GM06990 (cell line): ENCODE data around the gene PAEP.

Experiments
- DNase-seq: peaks from one replicate; pipeline ENCODE4 v3.0.0-alpha.2; 2011; ENCODE audit not compliant: insufficient read length; ENCODE audit errors: extremely low read depth
- H3K27me3 ChIP-seq: replicated peaks from 2 replicates; pipeline ENCODE4 v1.6.0; 2011; ENCODE audit warnings: low read length; ENCODE audit not compliant: control insufficient read depth, insufficient read depth
- H3K36me3 ChIP-seq: 2 replicates; pipeline ENCODE4 v1.5.1; 2011; ENCODE audit warnings: low read length; ENCODE audit not compliant: control insufficient read depth, insufficient read depth
- H3K4me3 ChIP-seq: replicated peaks from 2 replicates; pipeline ENCODE4 v1.5.1; 2011; ENCODE audit warnings: low read depth, mild to moderate bottlenecking, control low read depth, low read length
- CTCF ChIP-seq: IDR thresholded peaks from 2 replicates; pipeline ENCODE4 v1.5.1; 2011; ENCODE audit warnings: low read length, control low read depth, mild to moderate bottlenecking, inconsistent platforms; ENCODE audit not compliant: insufficient read depth, poor library complexity, severe bottlenecking

PAEP gene

GRCh38 chr9:135587658-135588057 is 26.1 kb downstream of the PAEP start:
- no peak for TF ChIP-seq CTCF
- Histone ChIP-seq H3K27me3 (no peaks in the 10 kb centered on the region), H3K36me3 (no peaks in the 10 kb centered on the region), H3K4me3 (no peak overlapping the region)
- DNase-seq: no peak

- no peak overlapping the region for H3K4me3 ChIP-seq
- no peak for DNase-seq
- no peak for TF ChIP-seq CTCF
- no peaks in the 10 kb centered on the region for H3K27me3 ChIP-seq
- H3K36me3 ChIP-seq: no peaks in the 10 kb centered on the region
Observed at GRCh38 chr9:135588371-135588770, 26.8 kb downstream of the PAEP start.

DNA sequence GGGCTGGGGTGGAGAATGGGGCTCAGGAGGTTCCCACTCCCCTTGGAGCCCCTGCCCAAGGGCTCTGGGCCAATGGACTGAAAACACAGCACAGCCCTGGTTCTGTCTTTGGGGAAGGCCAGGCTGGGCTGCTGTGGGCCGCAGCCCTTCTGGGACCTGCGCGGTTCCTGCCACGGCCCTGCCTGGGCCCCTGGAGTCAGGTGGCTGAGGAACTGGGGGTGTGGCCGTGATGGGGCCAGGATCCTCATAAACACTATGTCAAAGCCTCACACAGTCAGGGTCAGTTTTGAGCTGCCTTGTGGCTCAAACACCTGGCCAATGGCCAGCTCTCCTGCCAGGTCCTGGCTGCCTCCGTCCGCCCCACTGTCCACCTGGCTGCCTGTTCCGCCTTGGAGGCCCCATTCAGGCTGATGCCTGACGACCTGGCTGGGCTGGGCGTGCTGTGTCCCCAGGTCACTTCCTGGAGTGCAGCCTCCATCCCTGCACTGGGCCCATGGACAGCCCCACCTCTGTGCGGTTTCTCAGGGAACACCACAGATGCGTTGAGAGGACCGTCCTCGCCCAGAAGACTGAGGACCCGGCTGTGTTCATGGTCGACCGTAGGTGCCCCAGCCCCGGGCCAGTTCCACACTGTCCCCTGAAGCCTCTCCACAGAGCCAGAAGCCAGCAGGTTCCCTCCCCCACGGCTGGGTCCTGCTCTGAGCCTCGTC is 27.5 kb downstream of the PAEP start:
- no peaks in the 10 kb centered on the region for H3K36me3 ChIP-seq
- H3K27me3 ChIP-seq: no peaks in the 10 kb centered on the region
- no peak for TF ChIP-seq CTCF
- no peak for DNase-seq
- no peak overlapping the region for H3K4me3 ChIP-seq

DNA sequence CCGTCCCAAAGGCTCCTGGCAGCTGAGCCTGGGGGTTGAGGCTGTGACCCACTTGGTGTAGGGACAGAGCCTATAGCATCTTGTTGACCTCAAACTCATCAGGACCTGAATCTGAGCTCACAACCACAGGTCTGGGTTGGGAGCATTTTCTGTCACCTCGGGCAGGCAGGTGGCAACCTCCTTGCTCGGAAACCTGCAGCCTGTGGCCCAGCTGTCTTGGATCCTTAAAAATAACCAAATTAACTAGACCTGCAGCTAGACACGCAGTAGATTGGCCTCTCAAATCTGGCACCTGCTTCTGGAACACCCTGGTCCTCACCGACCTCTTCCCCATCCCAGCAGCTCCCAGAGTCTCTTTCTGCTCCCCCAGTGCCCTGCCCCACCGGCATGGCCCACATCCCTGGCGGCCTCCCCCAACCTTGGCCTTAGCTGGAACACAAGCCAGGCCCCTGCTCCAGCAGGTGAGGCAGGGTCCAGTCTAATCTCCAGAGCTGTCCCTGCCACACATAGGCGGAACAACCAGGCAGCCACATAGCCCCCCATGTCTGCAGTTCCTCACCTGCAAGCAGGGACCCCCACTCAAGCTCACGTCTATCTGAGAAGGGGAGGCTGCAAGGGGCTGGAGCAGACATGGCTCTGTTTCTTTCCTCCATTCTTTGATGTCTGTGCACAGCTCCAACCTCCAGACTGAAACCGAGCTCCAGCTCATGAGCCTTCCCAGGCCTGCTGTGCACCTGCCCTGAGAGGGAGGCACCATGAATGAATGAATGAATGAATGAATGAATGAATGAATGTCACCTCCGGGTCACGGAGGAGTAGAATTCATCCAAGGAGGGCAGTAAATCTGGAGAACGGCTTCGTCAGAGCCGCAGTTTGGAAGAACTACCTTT is 28.3 kb downstream of the PAEP start:
- Histone ChIP-seq H3K4me3 (no peak overlapping the region), H3K27me3 (no peaks in the 10 kb centered on the region), H3K36me3 (no peaks in the 10 kb centered on the region)
- no peak for TF ChIP-seq CTCF
- no peak for DNase-seq

DNA sequence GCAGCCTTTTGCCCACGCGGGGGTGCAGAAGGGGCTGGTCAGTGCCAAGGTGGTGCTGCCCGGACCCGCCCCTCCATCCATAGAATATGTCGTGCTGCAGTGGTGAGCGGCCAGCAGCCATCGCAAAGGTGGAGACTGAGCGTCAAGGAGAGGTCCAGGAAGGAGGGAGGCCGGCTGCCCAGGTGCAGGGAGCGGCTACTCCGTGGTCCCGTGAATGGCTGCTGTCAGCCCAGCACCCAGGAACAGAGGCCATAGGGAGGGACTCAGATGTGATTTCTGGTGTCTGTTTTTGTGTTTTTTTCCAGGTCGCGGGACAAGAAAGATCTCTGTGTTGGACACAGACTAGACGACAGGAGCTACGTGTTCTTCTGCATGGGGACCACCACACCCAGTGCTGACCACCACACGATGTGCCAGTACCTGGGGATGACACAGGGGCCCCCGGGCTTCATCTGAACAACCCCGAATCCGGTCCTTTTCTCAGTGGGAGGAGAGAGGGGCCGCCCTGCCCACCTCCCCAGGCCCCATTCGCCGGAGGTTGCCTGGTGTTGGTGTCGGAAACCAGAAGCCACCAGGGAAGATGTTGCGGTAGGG is 29.0 kb downstream of the PAEP start:
- Histone ChIP-seq H3K4me3 (no peak overlapping the region), H3K27me3 (no peaks in the 10 kb centered on the region), H3K36me3 (no peaks in the 10 kb centered on the region)
- no peak for TF ChIP-seq CTCF
- DNase-seq: no peak
